ENCODE results near the gene GGA3.
A peak's percentile ranks its signal among the peaks of the same experiment; 100 is the strongest.

The GGA3 gene

GRCh38 chr17:75191584-75191983 is 69.8 kb downstream of the GGA3 start:
- POLR2A ChIA-PET (ENCODE audit: low non-redundant PET): no interaction called here
- TF ChIP-seq CTCF (conservative IDR thresholded peaks at IDR 0.05; ENCODE audit: low read depth): no peak
- H3K27ac ChIP-seq: no peak overlapping the region
- DNase-seq (ENCODE audit: low spot score): no peak
- CTCF ChIA-PET: interaction anchor here (0.5 to 0.7 kb wide), 2 partner anchors 10 to 296 kb away, joined by 3 to 4 read pairs; no protein-coding TSS in a partner anchor

- H3K27ac ChIP-seq: peak overlapping the region; percentile 10; the same call in 1 of the 2 replicates
- CTCF ChIA-PET: interaction anchor here (0.6 to 1.5 kb wide), 3 partner anchors 13 to 164 kb away, joined by 3 to 4 read pairs (median 3); no protein-coding TSS in a partner anchor
- TF ChIP-seq CTCF (conservative IDR thresholded peaks at IDR 0.05; ENCODE audit: low read depth): no peak
- DNase-seq (ENCODE audit: low spot score): no peak
- POLR2A ChIA-PET (ENCODE audit: low non-redundant PET): no interaction called here
These were observed 72.8 kb downstream of the GGA3 start for GRCh38 chr17:75188614-75189013.

Measured in RWPE1 (cell line).